GM10248 (cell line): Measurements from ENCODE around the gene TBCE.

Source experiments
- CTCF ChIA-PET: fragments of 300-600 bp; sonication (Branson Sonifier 250); formaldehyde crosslinking; extraction: SDS; loops from one replicate; lab custom pipeline; 2021; ENCODE audit warnings: antibody characterized with exemption; lab: Yijun Ruan, JAX
- POLR2A ChIA-PET: fragments of 350-650 bp; sonication (Branson Sonifier 250); formaldehyde crosslinking; extraction: SDS; loops from one replicate; lab custom pipeline; 2020; ENCODE audit warnings: antibody characterized with exemption; lab: Yijun Ruan, JAX
- DNase-seq: peaks from one replicate; pipeline ENCODE4 v3.0.0; 2012; ENCODE audit errors: extremely low spot score
- TF ChIP-seq, protein P1 (sequence below): IDR thresholded peaks from 2 replicates; pipeline ENCODE4 v1.5.1; 2012; ENCODE audit warnings: mild to moderate bottlenecking, low read depth; ENCODE audit errors: extremely low read depth, missing control alignments, control extremely low read depth

The TBCE gene

DNA sequence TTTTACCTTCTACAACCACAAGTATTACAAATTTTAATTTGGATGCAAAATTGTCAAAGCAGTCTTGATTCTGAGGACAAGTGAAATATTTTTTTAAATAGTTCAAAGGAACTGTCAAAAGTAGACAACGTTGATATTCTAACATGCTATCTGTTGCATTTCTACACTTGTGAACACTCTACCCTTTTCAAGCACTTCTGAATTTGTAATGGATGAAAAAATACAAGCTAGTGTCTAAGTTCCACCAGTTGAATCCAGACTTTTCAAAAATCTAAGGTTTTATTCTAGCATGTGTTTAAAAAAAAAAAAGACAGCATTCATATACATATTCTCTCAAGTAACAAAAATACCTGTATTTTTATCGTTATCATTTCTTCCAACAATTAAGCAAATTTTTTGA, 41.4 kb upstream of the TBCE start:
- CTCF ChIA-PET = no interaction called here
- POLR2A ChIA-PET = no interaction called here

DNA sequence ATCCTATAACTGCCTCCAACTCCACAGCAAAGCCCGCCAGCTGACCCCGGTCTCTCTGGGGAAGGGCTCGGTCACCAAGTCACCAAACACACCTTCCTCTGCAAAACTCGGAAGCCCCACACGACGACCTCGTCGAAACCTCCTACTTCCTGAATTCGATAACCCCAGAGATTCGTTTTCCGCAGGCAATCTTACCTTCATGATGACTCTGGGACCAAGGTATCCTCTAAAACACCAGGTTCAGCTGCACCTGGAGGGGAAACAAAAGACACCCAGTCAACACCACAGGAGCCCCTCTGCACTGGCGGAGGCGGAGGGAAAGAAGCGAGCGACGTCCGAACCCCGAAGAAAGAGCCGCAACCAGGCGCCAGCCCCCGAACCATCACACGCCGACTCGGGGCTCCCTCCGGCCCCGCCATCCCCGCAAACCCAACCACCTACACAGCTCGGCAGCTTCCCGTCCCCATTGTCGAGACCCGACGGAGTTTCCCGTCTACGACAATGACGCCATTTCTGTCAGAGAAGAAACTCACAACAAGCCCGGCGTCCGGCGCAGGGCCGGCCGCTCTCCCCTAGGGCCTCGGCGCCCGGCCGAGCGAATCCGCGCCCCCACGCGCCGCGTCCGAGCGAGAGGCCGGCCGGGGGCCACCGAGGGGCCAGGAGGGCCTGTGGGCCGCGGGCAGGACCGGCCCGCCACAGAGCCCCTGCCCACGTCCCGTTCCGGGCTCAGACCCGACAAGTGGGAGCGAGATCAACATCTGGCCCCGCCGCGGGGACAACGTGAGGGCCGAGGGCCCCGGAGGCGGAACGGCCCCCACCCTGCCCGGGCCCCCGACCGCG, 40.3 kb upstream of the TBCE start:
- POLR2A ChIA-PET = interaction anchor here (0.7 to 1.2 kb wide), 2 partner anchors 11 to 674 kb away, joined by 3 to 8 read pairs; no protein-coding TSS in a partner anchor
- peak; percentile 42 for DNase-seq
- CTCF ChIA-PET = interaction anchor here (1.0 kb wide), 1 partner anchor 88 kb away, joined by 3 read pairs; no protein-coding TSS in a partner anchor
- TF ChIP-seq, protein P1, sequence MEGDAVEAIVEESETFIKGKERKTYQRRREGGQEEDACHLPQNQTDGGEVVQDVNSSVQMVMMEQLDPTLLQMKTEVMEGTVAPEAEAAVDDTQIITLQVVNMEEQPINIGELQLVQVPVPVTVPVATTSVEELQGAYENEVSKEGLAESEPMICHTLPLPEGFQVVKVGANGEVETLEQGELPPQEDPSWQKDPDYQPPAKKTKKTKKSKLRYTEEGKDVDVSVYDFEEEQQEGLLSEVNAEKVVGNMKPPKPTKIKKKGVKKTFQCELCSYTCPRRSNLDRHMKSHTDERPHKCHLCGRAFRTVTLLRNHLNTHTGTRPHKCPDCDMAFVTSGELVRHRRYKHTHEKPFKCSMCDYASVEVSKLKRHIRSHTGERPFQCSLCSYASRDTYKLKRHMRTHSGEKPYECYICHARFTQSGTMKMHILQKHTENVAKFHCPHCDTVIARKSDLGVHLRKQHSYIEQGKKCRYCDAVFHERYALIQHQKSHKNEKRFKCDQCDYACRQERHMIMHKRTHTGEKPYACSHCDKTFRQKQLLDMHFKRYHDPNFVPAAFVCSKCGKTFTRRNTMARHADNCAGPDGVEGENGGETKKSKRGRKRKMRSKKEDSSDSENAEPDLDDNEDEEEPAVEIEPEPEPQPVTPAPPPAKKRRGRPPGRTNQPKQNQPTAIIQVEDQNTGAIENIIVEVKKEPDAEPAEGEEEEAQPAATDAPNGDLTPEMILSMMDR = no peak

More for the DNA sequence above, 41.4 kb upstream of the TBCE start:
- DNase-seq = no peak
- TF ChIP-seq, protein P1 = no peak

- peak; percentile 91 for DNase-seq
These were observed 39.5 kb upstream of the TBCE start, which contains the start of gene ARID4B for GRCh38 chr1:235327559-235328270. Gene ARID4B (minus strand): TSS chr1:235328179. CDS start chr1:235326919, 1,260 bp downstream.

DNA sequence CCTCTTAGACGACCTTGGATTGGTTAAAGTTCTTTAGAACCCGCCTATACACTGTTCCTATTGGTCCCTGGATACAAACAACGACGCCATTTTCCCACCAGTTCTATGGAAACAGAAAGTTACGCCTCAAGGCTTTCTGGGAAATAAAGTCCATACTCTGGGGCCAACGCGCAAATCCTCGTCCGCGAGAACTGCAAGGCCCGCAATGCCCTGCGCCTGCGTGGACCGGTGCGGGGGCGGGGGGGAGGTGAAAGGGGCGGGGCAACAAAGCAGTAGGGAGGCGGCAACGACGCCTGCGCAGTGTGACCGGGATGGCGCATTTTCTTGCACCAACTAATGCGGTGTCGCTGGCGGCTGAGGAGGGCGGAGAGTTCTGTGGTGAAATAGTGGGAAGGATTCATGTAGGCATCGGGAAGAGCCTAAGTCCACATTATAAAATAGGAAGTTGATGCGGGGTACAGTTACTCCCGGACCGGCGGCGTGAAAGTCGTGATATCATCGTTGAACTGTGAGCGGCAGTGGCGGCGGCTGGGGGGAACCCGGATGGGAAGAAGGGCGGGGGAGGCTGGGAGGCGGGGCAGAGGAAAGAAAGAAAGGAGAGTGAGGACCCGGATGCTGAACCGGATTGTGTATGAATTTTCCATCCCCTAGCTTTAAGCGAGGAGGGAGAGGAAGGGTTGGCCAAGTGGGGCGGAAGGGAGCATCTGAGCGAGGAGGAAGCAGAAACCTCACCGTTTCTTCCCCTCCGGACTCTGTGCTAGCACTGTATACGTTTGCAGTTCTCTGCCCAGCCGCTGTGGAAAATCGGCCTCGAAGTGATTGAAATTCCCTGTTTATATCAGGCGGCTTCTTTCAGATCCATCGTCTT, 38.7 kb upstream of the TBCE start, which contains the start of gene GGPS1:
Gene GGPS1, plus strand, starts transcription at position 300 of the 868 bp plus-strand sequence. CDS start 6,695 bp downstream, outside the sequence.
- ChIA-PET CTCF (interaction anchor here (1.0 to 1.7 kb wide), 3 partner anchors 15 to 88 kb away, joined by 4 to 5 read pairs (median 4); partner anchors contain the start of gene TBCE), POLR2A (interaction anchor here (0.5 to 0.7 kb wide), 3 partner anchors 89 to 168 kb away, joined by 3 read pairs; partner anchors contain the start of gene RBM34)
- peak; percentile 92 for DNase-seq
- TF ChIP-seq, protein P1 = no peak

More at GRCh38 chr1:235327559-235328270, 39.5 kb upstream of the TBCE start, which contains the start of gene ARID4B:
- POLR2A ChIA-PET = interaction anchor here (1.2 kb wide), 1 partner anchor 673 kb away, joined by 8 read pairs; no protein-coding TSS in a partner anchor
- TF ChIP-seq, protein P1 = no peak
- CTCF ChIA-PET = interaction anchor here (1.6 to 1.7 kb wide), 2 partner anchors 40 to 89 kb away, joined by 4 read pairs; partner anchors contain the start of gene TBCE

DNA sequence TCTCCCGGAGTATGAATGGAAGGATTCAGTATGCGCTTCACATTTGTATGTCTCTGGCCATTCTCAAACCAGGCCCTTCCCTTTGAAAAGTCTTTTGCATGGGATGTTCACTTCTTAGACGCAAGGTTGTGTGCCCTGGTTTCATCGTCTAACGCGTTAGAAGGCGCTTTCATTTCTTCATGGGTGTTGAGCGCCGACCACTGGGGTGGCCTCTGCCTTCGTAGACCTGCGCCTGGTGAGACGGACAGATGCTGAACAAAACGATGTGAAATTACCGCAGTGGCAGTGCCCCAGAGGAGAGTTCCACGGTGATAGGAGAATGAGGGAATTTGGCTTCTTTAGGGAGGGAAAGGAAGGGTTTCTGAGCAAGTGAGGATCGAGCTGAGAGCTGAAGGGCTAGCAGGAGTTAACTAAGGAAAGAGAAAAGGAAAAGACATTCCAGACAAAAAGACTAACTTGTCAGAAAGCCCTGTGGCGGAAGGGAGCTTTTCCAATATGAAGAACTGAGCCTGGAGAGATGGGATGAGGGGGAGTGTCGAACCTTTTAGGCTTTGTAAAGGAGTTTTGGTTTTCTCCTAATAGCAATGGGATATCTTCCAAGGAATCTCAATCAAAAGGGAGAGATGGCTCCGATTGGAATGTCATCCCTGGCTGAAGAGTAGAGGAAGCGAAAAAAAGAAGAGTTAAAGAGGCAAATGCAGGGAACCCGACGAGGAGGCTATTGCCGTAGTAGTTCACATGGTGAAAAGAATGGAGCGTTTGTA, 37.9 kb upstream of the TBCE start:
- TF ChIP-seq, protein P1 = peak; percentile 56
- CTCF ChIA-PET = interaction anchor here (0.7 to 1.7 kb wide), 5 partner anchors 13 to 87 kb away, joined by 4 to 5 read pairs (median 4); partner anchors contain the start of gene TBCE
- peak; percentile 56 for DNase-seq
- POLR2A ChIA-PET = interaction anchor here (0.5 to 0.7 kb wide), 2 partner anchors 88 to 131 kb away, joined by 3 read pairs; no protein-coding TSS in a partner anchor
